ENCODE measurements around the gene PLA2G2E.

Gene PLA2G2E

DNA sequence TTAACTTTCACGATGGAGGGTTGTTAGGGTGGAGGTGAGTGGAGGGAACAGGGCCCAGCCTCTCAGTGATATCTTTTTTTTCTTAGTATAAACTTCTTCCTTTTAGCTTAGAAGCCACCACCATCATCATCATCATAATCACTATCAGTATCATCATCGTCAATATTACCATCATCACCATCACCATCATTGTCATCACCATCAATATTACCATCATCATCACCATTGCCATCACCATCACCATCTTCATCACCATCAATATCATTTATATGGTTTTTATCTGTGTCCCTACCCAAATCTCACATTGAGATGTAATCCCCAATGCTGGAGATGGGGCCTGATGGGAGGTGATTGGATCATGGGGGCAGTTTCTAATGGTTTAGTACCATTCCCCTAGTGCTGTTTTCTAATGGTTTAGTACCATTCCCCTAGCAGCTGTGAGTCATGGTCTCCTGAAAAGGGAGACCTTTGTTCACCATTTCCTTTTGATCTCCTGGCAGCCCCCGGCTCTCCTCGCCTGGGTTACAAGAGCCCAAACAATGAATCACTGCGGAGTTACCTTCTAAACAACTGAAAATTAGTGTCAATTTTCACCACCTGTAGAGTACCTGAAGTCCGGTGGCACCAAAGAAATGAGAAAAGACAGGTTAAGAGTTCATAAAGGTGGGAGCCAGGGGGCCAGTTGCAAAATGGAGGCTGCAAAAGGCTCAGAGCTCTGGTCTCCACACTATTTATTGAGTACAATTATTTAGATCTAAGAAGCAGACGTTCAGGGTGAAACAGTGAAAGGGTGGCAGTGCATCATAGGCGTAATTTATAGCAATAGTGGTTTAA, 3.1 kb upstream of the PLA2G2E start:
- DNase-seq, result no peak

DNA sequence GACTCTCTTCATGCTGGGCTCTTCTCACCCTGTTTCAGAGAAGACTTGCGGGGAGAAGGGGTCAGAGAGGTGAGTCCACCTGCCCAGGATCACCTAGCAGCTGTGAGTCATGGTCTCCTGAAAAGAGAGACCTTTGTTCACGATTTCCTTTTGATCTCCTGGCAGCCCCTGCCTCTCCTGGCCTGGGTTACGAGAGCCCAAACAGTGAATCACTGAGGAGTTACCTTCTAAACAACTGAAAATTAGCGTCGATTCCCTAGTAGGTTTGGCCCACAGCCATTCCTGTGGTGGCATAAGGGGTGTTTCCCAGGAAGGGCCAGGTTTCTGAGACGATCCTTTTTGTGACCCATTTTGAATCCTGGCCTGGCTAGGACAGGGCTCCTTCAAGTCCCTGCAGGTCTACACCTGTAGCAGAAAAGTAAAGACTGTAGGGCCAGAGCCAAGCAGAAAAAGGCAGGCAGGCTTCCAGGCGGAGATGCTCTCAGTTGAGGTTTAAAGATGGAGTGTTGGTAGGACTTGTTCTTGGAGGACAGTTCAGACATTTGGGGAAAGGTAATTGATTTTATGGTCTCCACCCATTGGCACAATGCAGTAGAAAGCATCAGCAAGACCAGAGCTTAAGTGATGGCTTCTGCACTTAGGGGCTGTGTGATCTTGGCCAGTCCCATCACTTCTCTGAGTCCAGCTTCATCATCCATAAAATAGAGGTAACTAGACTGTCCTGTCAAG, 2.1 kb upstream of the PLA2G2E start:
- DNase-seq, result no peak

DNA sequence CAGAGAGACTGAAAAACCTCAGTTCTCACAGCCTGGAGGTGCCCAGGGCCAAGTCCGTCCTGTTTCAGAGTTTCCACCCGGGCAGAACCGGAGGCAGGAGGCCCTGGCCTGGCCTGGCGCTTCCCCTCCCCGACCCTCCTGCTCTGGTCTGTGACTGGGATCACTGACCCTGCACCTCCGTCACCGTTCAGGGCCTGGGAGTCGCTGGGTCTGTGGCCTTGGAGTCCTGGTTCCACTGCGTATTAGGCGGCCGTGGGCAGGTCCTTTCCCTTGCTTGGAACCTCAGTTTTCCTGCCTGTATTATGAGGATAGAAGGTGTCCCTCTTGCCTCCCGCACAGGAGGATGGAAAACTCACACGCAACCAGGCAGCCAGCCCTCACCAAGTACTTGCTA, 533 bp upstream of the PLA2G2E start:
- no peak for DNase-seq

DNA sequence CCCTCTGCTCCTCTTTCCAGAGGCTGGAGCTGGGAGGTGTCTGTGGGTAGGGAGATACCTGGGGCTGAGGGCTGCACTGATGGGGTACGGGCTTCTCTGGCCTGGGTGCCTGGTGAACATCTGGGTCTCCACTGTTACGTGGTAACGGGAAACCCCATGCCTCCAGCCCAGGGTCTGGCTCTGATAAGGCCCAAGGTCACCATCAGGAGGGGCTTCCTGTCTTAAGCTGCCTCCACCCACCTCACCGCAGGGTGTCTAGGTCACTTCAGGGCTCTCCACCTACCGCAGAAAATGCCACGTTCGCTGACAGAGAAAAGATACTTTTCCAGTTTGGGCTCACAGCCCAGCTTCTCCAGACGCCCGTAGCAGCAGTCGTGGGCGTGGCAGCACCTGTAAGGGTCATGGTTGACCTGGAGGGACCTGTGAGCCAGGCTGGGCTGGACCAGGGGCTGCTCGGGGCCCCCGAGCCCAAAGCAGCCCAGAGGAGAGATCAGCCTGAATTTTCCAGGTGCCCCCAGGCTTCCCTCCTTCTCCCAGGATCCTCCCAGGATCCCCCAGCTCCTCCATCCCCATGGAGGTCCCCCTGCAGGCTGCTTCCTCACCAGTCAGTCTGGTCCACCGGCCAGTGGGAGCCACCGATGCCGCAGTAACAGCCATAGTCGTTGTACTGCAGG, 1.3 kb downstream of the PLA2G2E start:
- DNase-seq, result no peak

DNA sequence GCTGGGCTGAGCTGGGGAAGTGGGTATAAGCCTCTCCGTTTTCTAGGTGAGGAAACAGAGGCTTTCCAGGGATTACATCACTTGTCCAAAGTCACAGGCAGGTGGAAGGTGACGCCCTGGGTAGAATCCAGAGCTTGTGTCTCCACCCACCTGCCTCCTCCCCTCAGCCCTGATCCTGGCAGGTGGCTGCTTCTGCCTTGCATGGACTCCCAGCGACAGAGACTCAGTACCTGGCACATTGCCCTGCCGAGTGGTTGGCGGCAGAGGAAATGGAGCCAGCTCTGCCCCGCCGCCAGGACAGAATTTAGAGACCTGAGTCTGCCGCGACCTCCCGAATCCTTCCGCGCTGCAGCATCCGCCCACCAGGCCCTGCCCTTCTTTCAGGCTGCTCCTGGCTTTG, 2.1 kb downstream of the PLA2G2E start:
- peak in 1 of 2 experiments; percentile 29 for DNase-seq

DNA sequence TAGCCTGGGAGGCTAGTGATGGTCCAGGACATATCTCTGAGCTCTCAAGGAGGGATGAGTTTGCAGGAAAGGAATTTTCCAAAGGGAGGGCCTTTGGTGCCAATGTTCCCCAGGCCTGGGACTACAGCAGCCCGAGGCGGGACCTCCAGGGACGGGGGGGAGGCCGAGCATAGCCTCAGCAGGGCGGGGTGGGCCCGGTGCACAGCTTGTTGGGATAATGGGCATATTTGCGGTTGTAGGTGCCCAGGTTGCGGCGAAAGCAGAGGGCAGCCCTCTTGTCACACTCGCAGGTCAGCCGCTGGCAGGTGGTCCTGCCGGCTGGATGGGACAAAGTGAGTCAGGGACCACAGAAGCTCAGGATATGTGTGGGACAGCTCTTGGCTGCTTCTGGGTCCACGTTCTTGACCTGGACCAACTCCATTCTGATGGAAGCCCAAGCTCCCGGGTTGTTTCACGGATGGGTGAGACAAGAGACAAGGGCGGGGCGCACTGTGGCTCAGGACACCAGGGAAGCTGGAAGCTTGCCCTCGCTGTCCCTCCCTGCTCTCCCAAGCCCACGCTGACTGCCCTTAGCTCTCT, 3.2 kb downstream of the PLA2G2E start:
- DNase-seq, result no peak

DNA sequence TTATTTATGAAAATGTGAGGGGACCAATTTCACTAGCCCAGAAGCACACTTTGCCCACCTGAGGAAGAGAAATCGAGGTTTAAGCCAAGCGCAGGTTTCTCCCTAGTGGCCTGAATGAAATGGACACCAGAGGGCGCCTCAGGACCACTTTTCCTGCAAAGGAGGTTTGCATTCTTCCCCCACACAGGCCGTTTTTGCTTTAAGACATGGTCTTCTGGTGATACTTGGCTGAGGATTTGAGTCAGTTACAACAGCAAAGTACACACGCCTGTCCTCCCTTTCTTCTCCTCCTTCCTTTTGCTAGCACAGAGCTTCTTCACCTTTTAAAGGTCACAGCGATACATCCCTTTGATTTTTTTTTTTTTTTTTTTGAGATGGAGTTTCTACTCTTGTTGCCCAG, 5.4 kb downstream of the PLA2G2E start:
- peak; percentile 37 to 62 for DNase-seq

DNA sequence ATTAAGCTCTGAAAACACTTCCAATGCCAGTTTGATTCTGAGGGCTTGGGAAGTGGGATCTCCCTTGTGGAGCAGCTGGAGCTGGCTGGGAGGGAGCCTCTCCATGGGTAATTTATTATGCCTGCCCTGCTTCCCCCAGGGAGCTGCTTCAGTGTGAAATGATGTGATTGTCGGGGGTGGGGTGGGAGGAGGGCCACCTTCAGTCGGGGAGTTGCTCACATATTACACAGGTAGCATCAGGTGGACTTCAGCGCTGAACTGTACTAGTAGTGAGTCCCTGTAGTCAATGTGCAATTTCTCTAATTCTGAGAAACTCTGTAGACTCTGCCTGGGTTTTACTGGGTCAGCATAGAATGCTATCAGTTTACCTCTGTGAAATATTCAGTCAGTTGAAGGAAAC, 12.8 kb downstream of the PLA2G2E start:
- peak; percentile 28 to 51 for DNase-seq

DNA sequence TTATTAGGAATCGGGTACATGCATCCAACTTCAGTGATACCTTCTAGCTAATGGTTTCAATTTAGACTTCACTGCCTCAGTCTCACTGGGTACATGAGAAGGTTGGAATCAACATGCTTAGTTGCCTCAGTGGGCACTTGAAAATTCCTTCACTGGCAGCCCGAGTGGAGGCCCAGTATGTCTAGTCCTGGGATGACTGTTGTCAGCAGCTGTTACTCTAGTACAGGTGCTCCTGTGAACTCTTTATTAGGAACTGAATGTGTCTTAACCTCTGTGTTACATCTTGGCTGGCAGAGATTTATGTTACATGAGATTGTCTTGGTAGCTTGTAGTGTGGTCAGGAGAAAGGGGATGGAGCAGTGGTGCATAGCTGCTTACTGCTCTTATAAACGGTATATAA, 13.4 kb downstream of the PLA2G2E start:
- DNase-seq, result no peak

DNA sequence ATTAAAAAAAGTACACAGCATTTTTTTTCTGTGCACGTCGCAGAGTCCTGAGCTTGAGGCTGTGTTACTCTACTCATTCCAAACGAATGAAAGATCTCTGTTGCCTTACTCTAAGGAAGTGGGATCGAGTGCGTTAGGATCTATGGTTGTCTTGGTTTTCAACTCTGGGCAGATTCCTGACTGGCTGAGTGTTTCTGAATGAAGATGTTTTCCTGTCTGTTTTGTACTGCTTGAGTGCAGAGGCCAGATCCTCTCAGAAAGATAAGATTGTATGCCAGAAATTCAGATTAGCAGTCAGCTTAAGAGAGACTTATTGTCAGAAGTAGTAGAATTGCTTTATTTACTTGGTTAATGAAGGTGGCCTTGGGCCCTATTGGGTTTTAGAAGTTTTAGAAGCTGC, 14.0 kb downstream of the PLA2G2E start:
- no peak for DNase-seq

DNA sequence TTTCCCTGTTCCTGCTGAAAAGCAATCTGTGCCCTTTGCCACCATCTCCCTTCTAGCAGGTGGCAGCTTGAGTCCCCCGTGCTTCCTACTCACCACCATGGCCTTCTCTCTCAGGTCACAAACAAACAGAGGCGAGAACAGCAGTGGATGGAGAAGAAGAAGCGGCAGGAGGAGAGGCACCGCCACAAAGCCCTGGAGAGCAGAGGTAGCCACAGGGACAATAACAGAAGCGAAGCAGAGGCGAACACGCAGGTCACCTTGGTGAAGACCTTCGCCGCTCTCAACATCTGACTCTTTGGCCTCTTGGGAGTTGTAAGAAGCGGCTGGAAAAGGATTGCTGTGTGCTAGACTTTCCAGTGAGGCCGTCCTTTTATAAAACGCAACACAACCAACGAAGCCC, 16.0 kb downstream of the PLA2G2E start:
- DNase-seq, result no peak

DNA sequence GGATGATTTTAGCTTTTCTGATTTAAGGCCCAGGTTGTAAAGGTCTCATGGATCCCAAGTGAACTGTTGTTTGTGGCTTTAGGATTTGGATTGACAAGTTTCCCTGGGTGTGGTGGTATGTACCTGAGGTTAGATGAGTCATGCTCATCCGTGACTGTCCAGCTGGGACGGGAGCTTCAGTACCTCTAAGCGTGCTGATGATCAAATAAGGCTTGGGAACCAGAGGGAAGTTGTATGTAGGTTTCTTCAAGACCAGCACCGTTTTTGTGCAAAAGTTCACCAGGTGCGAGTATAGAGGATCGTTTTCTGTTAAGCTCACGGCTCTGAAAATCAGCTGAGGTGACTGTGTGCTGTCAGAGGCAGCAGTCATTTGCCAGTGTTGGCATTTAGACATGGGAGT, 19.8 kb downstream of the PLA2G2E start:
- no peak for DNase-seq

DNA sequence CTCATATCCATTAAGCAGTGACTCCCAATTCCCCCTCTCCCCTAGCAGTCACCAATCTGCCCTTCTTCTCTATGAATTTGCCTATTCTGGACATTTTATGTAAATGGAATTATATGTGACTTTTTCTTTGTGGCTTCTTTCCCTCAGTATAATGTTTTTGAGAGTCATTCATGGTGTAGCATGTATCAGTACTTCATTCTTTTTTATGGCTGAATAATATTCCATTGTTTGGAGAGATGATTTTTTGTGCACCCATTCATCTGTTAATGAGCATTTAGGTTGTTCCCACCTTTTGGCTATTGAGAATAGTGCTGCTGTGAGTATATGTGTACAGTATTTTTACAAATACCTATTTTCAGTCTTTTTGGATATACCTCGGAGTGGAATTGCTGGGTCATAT, 21.8 kb downstream of the PLA2G2E start:
- no peak for DNase-seq

DNA sequence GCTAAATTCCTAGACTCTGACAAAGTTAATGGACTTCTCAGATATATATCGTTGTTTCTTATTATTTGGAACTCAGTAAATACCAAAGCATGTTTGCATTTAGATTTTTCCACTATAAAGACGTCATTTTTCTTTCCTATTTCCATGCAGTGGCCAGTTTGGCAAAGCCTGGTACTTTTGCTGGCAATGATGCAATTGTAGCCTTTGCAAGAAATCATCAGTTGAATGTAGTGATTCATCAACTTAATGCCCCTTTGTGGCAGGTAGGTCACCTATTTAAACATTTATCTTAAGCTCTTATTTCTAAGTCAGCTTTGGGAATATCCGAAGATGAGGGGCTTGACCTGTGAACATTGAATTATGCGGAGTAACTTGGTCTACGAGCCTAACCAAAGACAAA, 29.2 kb downstream of the PLA2G2E start:
- no peak for DNase-seq

DNA sequence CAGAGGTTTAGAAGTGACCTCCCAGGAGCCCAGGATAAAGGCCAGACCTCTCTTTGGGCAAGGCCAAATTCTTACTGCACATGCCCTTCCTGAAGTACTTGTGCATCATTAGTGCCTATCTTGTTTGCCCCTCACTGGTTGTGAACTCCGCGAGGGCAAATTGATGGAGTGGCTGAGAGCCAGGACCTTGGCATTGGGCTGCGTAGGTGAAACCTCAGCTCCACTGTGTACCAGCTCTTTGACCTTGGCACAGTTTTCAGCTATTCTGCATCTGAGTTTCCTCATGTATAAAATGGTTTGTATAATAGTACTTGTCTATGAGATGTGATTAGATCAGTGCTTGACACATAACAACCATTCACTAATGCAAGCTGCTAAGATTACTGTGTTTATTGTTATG, 29.7 kb downstream of the PLA2G2E start:
- no peak for DNase-seq

DNA sequence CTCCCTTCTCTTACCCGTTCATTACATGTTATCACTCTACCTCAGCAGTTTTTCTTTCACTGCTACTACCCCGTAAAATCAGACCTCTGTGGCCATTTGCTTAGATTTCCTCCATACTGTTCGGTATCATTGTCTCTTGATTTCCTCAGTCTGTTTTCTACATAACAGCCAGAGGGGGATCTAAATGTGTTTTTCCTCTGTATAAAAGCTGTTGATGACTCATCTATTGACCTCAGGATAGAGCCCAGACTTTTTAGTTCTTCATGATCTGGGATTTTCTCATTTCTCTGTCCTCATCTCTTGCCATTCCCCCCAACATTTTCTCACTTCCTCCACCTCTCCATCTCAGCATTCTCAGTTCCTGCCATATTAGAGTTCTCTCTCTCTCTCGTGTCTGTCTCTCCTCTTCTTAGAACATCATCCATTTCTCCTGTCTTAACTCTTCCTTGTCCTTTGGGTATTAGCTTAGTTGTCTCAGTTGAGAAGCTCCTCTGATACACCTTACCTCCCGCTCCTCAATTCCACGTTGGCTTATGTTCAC, 30.7 kb downstream of the PLA2G2E start:
- DNase-seq, result no peak

DNA sequence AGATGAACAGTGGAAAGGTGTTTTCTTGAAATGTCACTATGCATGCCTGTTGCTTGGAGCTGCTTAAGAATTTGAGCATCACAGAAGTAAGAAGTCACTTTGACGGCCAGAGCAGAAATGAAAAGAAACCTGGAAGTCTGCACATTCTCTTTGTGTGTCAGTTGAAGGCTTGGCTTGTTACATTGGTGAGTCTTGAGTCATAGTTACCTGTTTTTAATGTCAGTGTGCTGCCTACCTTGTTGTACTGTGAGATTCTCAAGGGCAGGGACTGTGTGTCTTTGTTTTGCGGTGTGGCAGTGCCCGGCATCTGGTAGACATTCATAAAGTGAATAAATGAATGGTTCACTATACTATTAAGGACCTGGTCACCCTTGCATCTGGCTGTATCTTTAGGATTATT, 31.3 kb downstream of the PLA2G2E start:
- DNase-seq, result no peak

DNA sequence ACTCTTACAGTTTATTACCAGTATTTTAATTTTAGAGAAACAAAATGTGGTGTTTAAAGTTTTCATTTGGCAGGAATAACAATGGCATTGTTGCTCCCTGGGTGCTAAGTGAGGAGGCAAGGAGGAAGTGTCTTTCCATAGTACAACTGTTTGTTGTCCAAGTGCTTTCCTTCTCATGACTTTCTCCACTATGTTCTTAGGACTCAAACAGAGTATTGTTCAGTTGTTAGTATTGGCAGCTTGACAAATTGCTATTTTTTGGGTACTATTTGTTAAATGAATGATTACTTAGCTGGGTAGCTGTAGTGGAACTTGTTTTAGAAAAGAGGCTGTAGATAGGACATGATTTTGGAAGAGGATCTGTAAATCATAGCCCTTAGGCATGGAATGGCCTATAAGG, 33.8 kb downstream of the PLA2G2E start:
- DNase-seq, result no peak

DNA sequence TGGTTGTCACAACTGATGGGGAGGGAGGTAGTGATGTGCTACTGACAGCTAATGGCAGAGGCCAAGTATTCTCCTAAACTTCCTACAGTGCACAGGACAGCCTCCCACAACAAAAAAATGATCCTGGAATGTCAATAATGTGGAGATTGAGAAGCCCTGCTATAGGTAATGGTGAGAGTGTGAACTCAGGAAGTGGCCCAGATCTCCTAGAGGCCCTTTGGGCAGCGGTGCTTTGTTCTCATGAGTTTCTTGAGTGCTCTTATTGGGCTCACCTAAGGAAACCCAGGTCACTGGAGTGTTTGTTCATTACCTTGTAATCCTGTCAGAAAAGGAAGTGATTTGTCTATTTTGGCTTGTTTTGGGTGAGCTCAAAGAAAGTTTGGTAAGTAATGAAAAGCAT, 35.3 kb downstream of the PLA2G2E start:
- DNase-seq, result no peak

DNA sequence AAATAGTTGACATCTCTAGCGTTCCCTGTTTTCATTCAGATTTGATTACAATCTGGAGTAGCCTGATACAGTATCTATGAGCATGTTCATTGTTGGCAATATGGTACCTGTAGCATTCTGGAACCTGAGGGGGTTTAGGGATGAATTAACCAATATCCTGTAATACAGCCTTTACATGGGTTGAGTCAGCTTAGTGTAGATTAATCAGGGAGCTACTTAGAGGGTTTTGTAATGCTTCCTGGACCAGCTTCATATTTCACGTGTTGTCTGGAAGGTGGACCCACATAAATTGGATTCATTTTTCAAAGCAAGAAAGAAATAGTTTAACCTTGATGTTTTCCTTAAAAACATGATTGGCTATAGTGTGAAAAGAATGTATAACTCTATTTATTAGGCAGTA, 37.6 kb downstream of the PLA2G2E start:
- DNase-seq, result no peak

DNA sequence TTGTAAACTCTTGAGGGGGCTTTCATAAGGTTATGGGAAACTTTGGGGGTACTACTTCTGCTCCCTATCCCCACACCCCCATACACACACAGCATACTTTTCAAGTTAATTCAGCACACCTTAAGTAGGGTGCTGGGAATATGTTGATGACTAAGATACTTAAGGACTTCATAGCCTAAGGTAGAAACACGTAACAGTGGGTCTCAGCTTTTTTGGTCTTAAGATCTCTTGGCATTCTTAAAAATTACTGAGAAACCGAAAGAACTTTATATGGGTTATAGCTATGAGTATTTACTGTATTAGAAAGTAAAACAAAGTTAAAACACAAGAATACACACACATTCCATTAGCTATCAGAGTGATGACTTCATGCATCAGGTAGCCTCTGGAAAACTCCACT, 39.1 kb downstream of the PLA2G2E start:
- no peak for DNase-seq

DNA sequence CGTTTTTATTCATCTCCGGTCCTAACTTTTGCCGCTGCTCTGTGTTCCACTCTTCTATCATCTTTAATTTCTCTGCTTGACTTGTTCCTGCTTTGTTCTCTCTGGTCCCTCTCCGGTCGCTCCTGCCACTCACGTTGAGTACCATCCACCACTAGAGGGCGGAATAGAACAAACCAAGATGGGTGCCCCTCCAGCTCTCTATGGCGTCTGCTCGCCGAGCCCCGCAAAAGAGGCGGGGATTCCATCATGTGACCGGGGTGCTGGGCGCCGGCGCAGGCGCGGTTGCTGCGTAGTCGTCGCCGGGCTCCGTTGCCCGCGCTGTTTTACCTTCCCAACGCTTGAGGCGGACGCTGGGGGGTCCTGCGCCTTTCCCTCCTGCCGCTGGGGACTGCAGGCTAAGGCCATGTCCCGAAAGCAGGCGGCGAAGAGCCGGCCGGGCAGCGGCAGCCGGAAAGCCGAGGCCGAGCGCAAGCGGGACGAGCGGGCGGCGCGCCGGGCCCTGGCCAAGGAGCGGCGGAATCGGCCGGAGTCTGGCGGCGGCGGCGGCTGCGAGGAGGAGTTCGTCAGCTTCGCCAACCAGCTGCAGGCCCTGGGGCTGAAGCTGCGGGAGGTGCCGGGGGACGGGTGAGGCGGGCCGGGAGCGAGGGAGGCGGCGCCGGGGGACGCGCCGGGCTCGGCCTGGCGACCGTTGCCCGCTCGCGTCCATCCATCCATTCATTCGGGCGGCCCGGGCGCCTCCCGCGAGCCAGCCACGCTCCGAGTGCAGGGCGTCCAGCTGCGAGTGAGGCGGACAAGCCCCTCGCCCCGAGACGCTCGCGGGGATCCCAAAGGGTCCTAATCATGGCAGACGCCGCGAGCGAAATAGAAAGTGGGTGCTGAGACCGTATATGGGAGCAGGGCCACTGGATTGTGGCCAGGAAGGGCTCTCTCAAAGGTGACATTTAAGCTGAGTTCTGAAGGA, 41.0 kb downstream of the PLA2G2E start, which contains the start of gene OTUD3:
Gene OTUD3, plus strand, starts transcription at position 285 of the 961 bp plus-strand sequence. Its CDS starts 119 bp downstream, at position 404.
- peak; percentile 84 to 93 for DNase-seq

Data from NCI-H187 (cell line).